Dedifferentiated amniotic fluid mesenchymal stem cell (primary cell): Measurements from ENCODE around the gene CALML5.

Source experiments
- DNase-seq: peaks from one replicate; pipeline ENCODE4 v3.0.0-alpha.2; 2016; ENCODE audit errors: extremely low spot score

Gene CALML5

DNA sequence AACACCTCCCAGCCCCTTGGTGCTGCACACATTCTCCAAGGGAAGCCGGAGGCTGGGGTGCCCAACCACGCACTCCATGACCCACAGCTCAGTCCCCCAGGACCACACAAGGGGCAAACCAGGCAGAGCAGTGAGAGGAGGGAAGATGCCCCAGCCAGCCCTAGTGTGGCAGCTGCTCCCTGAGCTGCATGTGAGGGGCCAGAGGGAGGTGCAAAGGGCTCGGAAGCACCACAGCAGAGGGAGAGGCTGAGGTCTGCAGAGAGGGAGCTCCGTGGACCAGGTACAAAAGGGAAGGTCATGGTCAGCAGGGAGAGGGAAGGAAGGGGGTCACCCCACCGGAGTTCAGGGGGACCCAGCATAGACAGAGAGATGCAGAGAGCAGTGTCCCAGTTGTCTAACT is 1.5 kb upstream of the CALML5 start:
- DNase-seq, result no peak

DNA sequence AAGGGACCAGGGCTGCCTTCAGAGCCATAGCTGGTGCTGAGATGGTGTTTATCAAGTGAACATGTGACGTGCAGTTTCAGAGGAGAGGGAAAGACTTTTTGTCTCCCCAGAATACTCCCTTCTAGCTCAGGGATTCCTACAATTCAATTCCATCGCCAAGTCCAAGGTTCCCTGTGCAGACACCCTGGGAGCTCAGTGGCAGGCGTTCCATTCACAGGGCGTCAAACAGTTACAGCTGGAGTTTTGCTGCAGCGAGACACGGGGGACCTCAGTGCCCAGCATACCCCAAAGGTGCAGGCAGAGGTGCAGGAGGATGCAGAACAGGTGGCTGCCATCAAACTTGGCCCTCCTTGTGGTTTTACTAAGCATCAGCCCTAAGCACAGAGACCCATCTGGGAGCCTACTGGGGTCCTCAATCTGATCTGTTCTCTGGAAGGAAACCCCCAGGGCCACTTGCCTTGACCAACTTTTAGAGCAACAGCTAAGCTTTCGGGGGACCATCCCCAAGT is 846 bp upstream of the CALML5 start:
- no peak for DNase-seq

DNA sequence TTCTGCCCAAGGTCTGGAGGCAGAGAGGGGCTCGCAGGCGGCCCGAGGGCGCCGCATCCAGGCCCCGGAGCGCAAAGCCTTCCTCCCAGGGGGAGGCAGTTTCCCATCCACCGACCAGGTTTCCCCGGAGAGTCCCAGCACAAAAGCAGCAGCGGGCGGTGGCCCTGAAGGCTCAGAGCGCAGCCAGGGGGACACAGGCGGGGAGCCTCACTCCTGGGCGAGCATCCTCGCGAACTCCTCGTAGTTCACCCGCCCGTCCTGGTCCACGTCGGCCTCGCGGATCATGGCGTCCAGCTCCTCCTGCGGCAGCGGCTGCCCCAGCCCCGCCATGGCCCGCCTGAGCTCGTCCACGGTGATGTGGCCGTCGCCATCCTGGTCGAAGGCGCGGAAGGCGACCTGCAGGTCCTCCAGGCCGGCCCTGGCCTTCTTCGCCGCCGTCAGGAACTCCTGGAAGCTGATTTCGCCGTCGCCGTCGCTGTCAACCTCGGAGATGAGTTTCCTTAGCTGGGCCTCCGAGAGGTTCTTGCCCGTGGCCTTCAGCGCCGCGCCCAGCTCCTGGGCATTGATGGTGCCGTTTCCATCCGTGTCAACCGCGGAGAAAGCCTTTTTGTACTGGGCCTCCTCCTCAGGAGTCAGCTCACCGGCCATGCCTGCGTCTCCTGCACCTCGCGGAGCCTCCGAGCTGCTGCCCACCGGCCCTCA is 428 bp downstream of the CALML5 start:
- no peak for DNase-seq

DNA sequence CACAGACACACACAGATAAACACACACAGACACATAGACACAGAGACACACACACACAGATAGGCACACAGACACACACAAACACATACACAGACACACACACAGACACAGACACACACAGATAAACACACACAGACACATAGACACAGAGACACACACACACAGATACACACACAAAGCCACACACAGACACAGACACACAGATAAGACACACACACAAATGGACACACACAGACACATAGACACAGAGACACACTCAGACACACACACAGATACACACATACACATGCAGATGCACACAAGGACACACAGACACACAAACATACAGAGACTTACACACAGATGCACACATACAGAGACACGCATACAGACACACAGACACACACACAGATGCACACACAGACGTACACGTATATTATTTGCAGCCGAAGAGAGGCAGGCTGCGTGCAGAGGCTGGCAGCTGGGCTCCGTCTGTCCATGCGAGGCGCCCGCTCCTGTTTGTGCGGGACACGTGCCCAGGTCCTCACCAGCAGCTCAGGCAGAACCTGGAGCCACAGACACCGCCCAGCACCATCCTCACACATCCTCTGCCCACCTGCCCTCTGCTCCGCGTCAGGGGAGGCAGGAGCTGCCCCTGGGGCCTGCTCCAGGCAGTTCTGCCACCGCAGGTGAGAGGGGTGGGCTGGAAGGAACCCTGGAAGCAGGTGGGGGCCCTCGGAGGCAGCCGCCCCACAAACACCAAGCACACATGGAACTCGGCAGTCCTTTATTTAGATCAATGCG is 1.2 kb downstream of the CALML5 start:
- no peak for DNase-seq

DNA sequence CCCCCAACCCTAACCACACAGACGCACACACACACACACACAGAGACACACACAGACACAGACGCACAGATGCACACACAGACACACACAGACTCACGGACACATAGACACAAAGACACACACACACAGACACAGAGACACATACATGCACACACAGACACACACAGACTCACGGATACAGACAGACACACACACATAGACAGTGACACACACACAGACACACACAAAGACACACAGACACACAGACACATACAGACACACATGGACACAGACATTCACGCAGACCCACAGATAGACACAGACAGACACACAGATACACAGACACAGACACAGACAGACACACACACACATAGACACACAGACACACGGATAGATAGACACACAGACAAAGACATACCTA is 2.1 kb downstream of the CALML5 start:
- DNase-seq, result no peak

DNA sequence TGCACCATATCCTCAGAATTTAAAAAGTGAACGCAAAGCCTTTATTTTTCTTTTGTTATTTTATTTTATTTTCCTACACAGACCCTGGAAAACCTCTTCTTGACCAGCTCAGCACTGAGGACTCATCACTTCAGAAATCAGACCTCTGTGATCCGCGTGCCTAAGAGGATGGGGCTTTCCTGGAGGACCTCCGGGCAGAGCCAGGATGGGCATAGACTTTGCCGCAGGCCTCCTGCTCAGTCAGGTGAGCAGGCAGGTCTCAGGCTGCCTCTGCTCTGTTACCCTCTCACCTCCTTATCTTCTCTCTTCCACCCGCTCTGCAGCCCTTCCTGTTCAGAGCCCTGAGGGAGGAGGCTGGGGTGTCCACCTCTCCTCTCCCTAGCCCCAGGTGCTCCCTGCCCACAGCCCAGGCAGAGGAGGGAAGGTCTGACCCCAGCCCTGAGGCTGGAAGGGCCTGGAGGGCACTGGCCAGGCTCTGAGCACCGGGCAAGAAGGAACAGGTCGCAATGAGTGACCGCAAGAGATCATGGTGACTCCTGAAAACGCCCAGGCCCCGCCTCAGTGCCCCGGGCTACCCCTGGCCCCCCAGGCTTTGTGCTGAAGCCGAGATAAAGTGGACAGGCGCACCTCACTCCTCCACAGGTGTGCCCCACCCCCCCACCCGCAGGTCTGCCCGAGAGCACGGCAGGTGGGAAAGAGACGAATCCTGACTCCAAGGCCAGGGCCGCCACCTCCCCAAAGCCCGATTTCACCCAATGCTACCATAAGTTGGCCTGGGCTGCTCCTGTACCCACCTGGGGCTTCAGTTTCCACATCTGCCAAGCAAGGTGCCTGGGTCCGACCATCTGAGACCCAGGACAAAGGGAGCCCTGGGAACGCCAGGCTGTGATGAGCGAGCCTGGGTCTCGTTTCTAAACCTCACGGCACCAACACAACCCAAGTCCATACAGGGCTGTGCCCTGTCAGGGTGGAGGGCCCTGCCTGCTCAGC is 2.8 kb downstream of the CALML5 start:
- DNase-seq, result no peak

DNA sequence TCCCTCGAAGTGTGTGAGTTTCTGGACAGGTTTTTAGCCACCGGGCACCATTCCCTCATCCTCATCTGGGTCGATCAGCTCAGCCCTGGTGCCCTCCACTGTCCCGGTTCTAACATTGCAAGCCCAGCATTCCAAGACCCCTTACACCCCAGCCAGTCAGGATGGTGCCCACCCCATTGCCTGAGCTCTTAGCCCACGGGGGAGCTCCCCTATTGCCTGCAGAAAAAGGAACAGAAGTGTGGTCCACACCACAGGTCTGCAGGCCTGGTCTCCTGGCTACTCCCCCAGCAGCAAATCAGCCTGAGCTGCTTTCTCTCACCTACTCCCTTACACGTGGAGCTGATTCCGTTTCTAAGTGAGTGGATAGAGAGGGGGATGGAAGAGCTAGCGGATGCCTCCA is 4.8 kb downstream of the CALML5 start:
- DNase-seq, result no peak

DNA sequence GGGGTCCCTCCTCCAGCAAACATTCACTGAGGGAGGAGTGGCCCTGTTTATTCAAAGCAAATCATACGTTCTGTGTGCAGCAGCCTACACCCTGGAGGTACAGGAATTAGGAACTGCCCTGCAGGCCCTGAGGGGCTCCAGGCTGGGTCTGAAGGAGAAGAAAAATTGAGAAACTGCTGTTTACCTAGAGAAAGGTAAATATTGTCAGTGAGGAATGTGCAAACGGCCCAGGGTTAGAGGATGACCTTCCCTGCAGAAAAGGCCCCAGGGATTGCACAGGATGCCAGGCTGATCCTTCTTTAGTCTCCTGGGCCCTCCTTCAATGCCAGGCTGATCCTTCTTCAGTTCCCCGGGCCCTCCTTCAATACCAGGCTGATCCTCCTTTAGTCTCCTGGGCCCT is 5.7 kb downstream of the CALML5 start:
- DNase-seq, result no peak

DNA sequence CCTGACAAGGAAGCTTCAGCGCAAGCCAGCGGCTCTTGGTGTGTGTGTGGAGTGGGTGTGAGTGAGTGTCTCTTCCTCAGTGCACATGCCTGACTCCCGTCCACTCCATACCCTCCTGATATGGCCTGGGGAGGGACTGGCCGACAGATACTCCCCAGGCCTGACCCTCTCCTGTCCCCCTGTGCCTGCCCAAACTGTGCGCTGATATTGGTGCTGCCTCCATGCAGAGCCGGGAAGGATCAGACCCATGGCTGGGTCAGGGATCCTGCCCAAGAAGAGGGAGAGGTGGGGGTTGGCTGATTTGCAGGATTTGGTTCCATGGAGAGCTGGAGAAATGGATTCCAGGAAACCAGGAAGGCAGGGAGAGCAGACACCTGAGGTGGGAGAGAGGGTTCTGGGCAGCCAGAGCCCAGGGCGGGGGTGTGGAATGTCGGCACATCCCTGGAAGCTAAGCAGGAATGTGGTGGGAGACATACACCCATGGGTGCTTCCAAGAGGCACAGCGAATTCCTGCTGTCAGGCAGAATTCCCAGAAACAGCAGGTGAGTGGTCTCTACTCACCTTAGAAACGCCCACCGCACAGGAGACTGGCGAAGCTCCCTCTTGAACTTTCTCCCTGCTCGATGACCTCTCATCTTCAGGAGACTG is 6.3 kb downstream of the CALML5 start:
- DNase-seq, result no peak

DNA sequence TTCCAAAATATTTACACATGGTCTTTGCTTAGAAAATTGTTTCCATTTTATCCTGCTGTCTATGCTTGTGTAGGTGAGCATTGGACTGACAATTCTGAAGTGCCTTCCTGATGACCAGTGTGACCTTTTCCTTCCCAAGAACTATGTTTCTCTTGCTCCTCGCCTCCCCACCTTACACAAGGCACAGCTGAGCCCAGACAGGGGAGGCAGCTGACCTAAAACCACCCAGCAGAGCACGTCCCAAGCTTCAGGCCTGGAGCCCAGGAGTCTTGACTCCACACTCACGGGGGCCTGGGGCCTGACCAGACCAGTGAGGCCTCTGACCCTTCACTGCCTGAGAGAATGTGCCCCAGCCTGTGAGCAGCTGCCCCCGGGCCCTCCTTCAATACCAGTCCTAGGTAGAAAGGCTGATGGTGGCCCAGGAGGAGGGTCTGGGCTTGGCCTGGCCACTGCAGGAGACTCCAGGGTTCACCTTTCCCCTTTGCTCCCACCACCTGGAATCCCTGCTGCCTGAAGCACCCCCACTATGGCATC is 7.0 kb downstream of the CALML5 start:
- DNase-seq, result no peak

DNA sequence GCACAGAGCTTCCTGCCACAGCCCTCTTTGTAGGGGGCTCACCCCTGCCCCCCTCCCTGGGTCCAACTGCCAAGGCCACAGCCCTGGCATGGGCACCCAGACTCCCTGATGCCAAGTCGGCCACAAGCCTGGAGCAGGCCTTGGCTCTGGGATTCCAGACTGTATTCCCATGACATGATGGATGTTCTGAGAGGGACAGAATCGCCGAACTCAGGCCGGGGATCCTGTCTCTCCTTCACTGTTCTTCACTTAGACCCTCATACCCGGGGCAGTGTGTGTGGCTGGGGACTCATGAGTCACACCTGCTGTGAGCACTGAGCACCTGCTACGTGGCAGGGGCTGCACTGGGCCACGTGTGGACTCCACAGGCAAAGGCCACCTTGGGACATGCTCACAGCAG is 7.9 kb downstream of the CALML5 start:
- DNase-seq, result no peak

DNA sequence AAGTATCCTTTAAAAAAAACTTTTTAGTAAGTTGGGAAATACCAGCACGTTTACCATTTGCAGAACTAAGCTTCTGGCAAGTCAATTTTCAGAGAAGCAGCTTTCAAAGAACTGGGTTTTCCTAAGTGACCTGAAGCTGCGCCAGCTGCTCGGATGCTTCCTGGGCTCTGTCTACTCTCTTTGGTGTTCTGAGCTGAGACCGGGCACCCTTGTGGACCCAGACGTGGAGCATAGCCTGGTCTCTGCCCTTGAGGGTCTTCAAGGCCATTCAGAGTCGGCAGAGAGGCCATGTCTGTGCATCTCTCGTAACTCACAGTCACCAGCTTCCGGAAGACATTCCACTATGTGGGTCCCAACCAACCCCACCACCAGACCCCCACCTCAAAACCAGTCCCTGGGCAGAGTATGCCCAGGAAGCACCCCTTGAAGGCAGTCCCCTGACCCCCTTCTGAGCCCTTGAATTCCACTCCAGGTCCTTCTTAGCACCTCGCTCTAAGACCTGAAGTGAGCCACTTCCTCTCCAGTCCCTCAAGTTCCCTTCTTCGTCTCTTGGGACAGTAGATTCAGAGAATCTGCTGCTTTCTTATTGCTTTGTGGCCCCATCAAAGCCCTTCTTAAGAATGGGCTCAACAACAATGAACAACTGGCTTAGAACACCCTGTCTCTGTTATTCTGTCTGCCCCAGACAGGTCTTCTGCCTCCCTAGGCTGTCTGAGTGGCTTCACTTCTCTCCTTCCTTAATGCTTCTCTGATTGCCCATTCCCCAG is 8.5 kb downstream of the CALML5 start:
- DNase-seq, result no peak

DNA sequence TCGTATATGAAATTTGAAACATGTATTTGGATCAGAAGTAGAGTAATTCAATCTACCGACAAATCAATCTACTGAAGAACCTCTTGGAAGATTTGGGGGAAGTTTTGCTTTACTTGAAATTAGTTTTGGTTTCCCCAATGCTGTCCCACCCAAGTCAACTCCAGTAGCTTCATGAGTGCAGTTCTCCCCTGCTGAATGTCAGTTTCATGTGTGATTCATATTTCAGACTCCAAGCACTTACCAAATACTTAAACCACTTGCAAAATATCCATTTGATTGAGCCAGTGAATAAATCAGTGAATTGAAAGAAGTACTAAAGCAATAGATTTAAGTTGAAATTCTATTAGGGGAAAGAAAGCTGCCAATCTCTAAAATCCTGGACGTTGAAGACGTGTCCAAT is 9.3 kb downstream of the CALML5 start:
- no peak for DNase-seq

DNA sequence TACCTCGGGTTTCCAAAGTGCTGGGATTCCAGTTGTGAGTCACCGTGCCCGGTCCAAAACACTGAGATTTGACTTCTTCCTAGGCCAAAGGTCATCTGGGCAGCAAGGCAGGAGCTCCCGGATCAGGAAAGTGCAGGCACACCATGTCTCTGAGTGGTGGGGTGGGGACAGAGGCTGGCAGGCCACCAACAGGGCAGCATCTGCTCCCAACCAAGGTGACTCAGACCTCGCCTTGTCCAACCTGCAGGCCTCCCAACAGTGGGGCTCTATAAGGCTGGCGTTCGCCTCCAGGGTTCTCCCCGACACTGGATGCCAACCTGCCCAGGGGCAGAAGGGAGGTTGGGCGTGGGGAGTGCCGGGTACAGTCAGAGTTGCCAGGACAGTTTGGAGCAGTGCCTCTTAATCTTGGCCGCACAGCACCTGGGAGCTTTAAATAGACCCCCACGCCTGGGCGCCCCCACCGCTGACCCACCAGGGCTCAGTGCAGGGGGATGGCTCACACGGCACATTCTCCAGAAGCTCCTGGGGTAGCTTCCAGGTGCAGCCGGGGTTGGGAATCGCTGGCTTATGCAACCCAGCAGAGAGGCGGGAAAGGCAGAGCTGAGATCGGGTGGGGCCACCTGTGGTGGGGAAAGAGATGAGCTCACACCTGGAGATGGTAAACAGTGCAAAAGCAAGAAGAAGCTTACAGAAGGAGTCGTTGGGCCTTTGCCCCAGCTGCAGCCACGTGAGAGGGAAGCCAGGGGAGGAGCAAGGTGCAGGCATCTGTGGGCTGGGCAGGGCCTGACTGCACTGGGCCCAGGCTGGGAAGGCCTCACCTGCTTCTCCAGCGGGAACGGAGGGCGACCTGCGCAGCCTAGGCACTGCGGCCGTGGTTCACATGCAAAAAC is 10.9 kb downstream of the CALML5 start:
- DNase-seq, result no peak

DNA sequence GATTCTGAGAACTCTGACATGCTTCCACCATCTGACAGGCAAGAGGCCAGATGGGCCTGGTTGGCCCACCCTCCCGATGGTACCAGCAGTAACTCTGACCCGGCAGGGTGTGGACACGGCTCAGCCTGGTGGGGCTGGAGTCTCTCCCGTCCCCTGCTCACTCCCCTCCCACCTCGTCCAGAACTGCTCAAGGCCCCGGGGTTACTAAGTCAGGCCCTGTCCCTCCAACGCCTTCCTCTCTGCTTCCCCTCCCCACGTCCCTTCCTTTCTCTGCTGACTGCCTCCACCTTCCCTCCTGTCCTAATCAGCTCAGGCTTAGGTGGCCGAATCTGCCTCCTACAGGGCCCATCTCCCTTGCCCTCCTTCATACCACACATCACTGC is 12.5 kb downstream of the CALML5 start:
- DNase-seq, result no peak

DNA sequence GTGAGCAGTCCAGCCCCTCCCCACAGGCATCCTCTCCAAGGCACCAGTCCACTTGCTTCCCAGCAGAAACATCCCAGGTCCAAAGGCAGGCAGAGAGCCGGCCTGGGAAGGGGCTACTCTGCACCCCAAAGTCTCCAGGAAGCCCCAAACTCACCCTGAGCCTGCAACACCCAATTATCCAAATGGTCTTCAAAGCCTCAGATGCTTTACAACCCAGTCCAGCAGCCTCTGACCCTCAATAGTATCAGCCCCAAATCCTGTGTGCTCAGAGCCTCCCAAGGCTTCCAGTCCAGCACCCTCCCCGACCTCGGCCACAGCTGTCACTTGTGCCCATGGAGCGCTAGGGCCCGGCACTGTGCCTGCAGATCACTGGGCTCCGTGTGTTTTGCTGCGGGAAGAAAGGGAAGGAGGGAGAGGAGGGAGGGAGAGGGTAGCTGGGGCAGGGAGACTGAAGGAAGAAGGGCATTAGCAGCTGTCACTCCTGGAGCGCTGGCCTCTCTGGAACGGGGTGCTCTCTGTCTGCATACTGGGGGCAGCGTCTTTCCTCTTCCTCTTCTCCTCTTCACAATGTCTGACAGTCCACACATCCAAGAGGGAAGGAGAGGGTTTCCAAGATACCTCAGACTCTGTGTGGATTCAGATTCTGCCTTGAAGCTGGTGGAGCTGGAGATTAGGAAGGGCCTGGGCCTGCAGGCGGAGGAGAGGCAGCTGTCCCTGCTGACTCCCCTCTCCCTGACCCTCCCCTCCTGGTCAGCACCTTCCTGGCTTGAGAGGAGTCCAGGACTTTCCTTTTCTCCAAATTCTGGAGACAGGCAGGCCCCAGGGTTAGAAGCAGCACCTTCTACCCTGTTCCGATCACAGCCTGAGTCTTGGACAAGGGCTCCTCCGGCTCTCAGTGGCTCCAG is 13.2 kb downstream of the CALML5 start:
- DNase-seq, result no peak

DNA sequence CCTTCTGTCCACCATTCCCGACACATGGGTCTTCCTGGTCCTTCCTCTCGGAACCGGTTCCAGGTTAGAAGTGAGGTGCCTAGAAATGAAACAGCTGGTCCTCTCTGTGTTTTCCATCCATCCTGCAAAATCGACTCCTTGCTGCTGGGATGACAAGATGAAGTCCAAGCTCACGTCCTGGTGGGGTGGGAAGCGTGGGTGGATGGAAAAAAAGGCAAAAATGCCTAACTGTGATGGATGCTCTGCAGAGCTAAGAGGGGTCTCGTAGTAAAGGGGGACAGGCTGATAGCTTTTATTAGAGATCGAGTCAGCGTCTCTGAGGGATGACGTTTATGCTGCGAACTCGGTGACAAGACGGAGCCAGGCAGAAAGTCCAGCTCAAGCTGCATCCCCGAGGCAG is 14.1 kb downstream of the CALML5 start:
- DNase-seq, result no peak

DNA sequence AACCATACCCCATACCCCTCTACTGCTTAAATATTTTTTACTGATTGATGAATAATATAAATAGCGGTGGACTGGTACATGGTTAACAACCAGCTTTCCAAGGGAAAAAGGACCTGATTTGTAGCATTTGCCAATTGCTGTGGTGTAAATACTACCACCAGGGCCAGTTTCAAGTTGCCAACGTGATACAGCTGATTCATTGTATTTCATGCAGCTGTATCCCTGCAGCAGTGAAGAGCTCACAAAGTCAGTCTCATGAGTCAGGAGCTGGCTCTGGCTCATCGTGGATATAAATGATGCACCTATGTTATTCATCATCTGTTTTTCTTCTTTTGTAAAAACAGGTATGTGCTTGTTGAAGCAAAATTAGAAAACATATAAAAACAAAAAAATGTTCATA is 15.2 kb downstream of the CALML5 start:
- DNase-seq, result no peak

DNA sequence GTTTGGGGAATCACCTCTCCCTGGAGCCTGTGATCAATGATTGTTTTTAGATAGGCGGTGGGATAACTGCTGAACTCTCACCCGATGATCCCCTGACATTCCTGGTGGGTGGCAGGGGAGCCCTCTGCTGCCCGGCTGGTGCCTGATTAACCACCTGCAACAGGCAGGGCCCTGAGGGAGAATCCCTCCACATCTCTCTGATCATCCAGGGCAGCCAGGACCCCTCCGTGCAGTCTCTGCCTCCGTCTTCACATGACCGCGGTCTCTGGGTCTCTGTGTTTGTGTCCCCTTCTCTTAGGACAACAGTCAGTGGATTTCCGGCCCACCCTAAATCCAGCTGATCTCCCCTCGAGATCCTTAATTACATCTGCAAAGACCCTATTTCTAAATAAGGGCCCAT is 17.4 kb downstream of the CALML5 start:
- no peak for DNase-seq
